Suprapubic skin (tissue), 4 donors: ENCODE data around the gene RNF44. TPM values are rescaled to one million over a fixed set of nuclear protein-coding genes. Genes with fewer than 3 reads are reported as not detected.
A peak's percentile ranks its signal among the peaks of the same experiment; 100 is the strongest.

Experiments used
- DNase-seq, 2 donors: peaks; one replicate each; pipeline ENCODE4 v3.0.0-alpha.2; 2019; ENCODE audit warnings: low spot score in 2 of 2
- H3K27ac ChIP-seq: fragments of 200-600 bp; sonication (generic); one replicate; pipeline ENCODE4 v1.5.1; 2019
- H3K27me3 ChIP-seq: fragments of 200-600 bp; sonication (generic); one replicate; pipeline ENCODE4 v1.5.1; 2019
- H3K36me3 ChIP-seq: fragments of 200-600 bp; sonication (generic); one replicate; pipeline ENCODE4 v1.5.1; 2019
- H3K4me1 ChIP-seq: fragments of 200-600 bp; sonication (generic); one replicate; pipeline ENCODE4 v1.5.1; 2019
- H3K4me3 ChIP-seq: fragments of 200-600 bp; sonication (generic); one replicate; pipeline ENCODE4 v1.5.1; 2019; ENCODE audit warnings: mild to moderate bottlenecking
- H3K9me3 ChIP-seq: fragments of 200-600 bp; sonication (generic); one replicate; pipeline ENCODE4 v1.5.1; 2019
- CTCF ChIP-seq, 2 donors: fragments of 200-600 bp in 1 of 2; fragments of 450-650 bp in 1 of 2; sonication (generic) in 1 of 2; IDR thresholded peaks; one replicate each; pipeline ENCODE4 v1.5.1; 2016 to 2019; ENCODE audit warnings: antibody characterized with exemption in 2 of 2, mild to moderate bottlenecking in 1 of 2, moderate library complexity in 1 of 2
- EP300 ChIP-seq: sonication (generic); formaldehyde crosslinking; IDR thresholded peaks from one replicate; pipeline ENCODE4 v1.6.1; 2017; ENCODE audit warnings: antibody characterized with exemption
- POLR2A ChIP-seq, 2 donors: fragments of 450-650 bp; IDR thresholded peaks; one replicate each; pipeline ENCODE4 v1.6.1; 2017; ENCODE audit warnings: antibody characterized with exemption in 2 of 2, mild to moderate bottlenecking in 2 of 2, moderate library complexity in 2 of 2
- POLR2AphosphoS5 ChIP-seq, 3 donors: sonication (generic); formaldehyde crosslinking; IDR thresholded peaks; one replicate each; pipeline ENCODE4 v1.6.1; 2017; ENCODE audit warnings: antibody characterized with exemption in 3 of 3
- WGBS: methylation state at CpG from one replicate; pipeline ENCODE4 v1.1.5; 2018; 5-methylcytosine and 5-hydroxymethylcytosine counted together
- total RNA-seq, 4 donors: library from RNA; depleted of rRNA; stranded (reverse); fragments of >200 nt; gene quantifications; one replicate each; pipeline ENCODE4 v1.1.0, GENCODE V29; 2016

The RNF44 gene
- total RNA-seq, 4 donors from 2014 or later = 36.9 to 65.9 (median 46.3) TPM

DNA sequence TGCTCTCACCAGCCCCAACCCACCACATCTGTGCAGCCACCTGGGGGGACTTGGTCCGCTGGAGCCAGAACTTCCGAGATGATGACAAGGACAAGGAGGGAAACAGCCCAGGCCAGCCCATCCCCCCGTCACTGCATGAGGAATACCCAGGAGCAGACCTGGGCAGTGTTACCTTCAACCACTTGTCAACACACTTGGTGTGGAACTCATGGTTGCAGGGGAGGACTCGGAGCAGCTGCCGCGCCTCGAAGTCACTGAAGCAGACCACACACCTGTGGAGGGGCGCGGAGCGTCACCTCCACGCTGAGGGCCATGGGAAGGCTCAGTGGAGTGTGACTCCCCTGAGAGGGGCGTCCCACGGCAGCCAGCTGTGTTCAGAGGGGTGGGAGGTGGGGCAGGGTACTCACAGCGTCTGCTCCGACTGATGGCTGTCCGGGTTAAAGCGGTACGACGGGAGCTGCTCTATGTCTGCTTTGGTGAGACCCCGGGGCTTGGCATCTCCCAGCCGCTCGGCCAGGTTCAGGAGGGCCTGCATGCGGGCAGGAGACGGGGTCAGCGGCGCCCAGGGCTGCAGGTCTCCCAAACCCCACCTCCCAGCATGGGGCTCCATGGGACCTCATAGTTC lies 8.0 kb downstream of the RNF44 start:
- Histone ChIP-seq H3K36me3 (peaks cover 52% of the 10 kb centered on the region), H3K4me3 (no peak overlapping the region), H3K27me3 (no peaks in the 10 kb centered on the region), H3K27ac (no peak overlapping the region), H3K4me1 (peaks cover 50% of the 10 kb centered on the region), H3K9me3 (no peaks in the 10 kb centered on the region)
- WGBS = 87% methylated on average over 11 of the region's 26 CpGs
- no peak for DNase-seq
- TF ChIP-seq EP300 (no peak), POLR2A (IDR thresholded peaks at IDR 0.05) (no peak), POLR2AphosphoS5 (IDR thresholded peaks at IDR 0.05) (no peak), CTCF (IDR thresholded peaks at IDR 0.05) (no peak)

DNA sequence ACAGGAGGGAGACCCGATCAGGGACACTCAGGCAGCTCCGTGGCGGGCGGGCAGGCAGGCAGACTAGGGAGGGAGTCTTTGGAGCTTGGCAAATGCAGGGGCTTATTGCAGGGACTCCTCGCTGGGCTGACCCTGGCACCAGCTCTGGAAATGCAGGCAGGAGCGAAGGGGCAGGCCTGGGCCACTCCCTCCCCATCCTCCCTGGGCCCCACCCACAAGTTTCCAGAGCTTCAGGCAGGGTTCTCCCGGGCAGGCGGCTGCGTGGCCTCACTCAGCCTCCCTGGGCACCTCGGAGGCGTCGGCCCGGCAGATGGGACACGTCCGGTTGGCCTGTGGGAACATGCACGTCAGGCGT lies 8.5 kb downstream of the RNF44 start:
- no peaks in the 10 kb centered on the region for H3K27me3 ChIP-seq
- TF ChIP-seq POLR2A (IDR thresholded peaks at IDR 0.05) = no peak
- no peak for TF ChIP-seq EP300
- no peak for TF ChIP-seq CTCF (IDR thresholded peaks at IDR 0.05)
- no peak for TF ChIP-seq POLR2AphosphoS5 (IDR thresholded peaks at IDR 0.05)
- no peak overlapping the region for H3K4me3 ChIP-seq
- no peak for DNase-seq
- no peaks in the 10 kb centered on the region for H3K9me3 ChIP-seq
- H3K4me1 ChIP-seq = peaks cover 45% of the 10 kb centered on the region
- WGBS = no CpG with 5 or more reads among the region's 17 CpGs
- peak overlapping the region; percentile 24 for H3K27ac ChIP-seq
- peaks cover 52% of the 10 kb centered on the region for H3K36me3 ChIP-seq

DNA sequence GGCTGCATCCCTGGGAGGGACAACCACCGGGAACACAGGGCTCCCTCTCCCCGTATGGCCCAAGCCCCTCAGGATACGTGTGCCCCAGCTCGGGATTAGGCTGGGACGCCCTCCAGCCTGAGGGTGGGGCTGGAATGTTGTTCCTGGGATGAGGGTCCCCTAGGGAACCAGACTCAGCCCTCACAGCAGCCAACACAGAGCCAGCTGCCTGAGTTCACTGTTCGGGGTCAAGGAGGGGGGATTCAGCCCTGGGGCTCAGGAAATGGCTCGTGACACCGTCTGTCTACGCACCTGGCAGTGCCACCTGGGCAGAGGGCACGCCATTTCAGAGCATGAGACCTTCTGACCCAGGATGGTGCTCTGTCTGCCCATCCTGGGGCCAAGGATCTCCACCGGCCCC lies 8.9 kb downstream of the RNF44 start:
- DNase-seq = no peak
- H3K4me3 ChIP-seq = no peak overlapping the region
- peaks cover 41% of the 10 kb centered on the region for H3K4me1 ChIP-seq
- peak overlapping the region; percentile 24 for H3K27ac ChIP-seq
- no peaks in the 10 kb centered on the region for H3K27me3 ChIP-seq
- H3K9me3 ChIP-seq = no peaks in the 10 kb centered on the region
- H3K36me3 ChIP-seq = peaks cover 52% of the 10 kb centered on the region
- 51% methylated on average over 6 of the region's 11 CpGs for WGBS
- TF ChIP-seq EP300 (no peak), CTCF (IDR thresholded peaks at IDR 0.05) (no peak), POLR2AphosphoS5 (IDR thresholded peaks at IDR 0.05) (no peak), POLR2A (IDR thresholded peaks at IDR 0.05) (no peak)

- Histone ChIP-seq H3K27ac (no peak overlapping the region), H3K9me3 (no peaks in the 10 kb centered on the region), H3K4me1 (peaks cover 34% of the 10 kb centered on the region), H3K36me3 (peaks cover 52% of the 10 kb centered on the region), H3K4me3 (no peak overlapping the region), H3K27me3 (no peaks in the 10 kb centered on the region)
- TF ChIP-seq EP300 (no peak), CTCF (IDR thresholded peaks at IDR 0.05) (no peak), POLR2A (IDR thresholded peaks at IDR 0.05) (no peak), POLR2AphosphoS5 (IDR thresholded peaks at IDR 0.05) (no peak)
- 82% methylated on average over 29 of the region's 34 CpGs for WGBS
- no peak for DNase-seq
Observed at GRCh38 chr5:176527246-176528222, 9.7 kb downstream of the RNF44 start.

GRCh38 chr5:176526462-176526861 lies 10.7 kb downstream of the RNF44 start:
- Histone ChIP-seq H3K27ac (no peak overlapping the region), H3K36me3 (peaks cover 45% of the 10 kb centered on the region), H3K27me3 (no peaks in the 10 kb centered on the region), H3K4me3 (no peak overlapping the region), H3K9me3 (no peaks in the 10 kb centered on the region), H3K4me1 (peaks cover 24% of the 10 kb centered on the region)
- no peak for TF ChIP-seq CTCF (IDR thresholded peaks at IDR 0.05)
- TF ChIP-seq POLR2A (IDR thresholded peaks at IDR 0.05) = no peak
- no peak for TF ChIP-seq EP300
- TF ChIP-seq POLR2AphosphoS5 (IDR thresholded peaks at IDR 0.05) = no peak
- DNase-seq = no peak
- WGBS = 94% methylated on average over 9 of the region's 9 CpGs
